HG03139 (cell line): Measurements from ENCODE around the gene PPP3CA.

Source experiments
- ATAC-seq: cut with Tn5 transposase; IDR thresholded peaks from one replicate; pipeline ENCODE4 v1.9.1; 2021; ENCODE audit not compliant: unreplicated experiment

Gene PPP3CA

DNA sequence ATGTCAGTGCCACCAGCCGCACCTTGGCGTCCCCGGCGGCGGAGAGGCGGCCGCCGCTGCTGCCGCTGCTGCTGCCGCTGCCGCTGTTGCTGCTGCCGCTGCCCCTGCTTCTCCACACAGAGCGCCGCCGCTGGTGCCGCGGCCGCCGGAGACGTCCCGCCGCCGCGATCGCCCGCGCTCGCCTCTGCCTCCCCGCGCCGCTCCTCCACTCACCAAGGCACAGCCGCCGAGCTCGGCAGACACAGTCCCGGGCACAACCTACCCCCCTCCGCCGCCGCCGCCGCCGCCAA, at the start of gene PPP3CA:
PPP3CA (minus strand) TSS at position 260 of the 290 bp plus-strand sequence.
- no peak for ATAC-seq

DNA sequence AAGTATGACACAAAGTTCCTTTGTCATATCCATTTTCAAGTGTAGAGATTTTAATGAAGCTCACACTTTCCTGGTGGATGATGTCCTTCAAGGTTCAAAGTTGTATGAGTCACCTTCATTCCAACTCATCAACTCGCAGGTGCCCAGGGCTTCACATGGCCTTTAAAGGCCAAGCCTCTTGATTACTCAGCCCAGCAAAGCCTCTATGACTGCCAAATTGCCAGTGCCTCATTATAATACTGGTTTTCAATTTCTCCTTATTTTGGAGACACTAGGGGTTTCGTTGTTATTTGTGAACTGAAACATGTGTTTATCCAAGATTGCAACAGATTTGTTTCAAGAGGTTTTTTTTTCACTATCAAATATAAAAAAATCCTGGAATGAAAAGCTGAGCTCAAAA, 45.9 kb upstream of the PPP3CA start:
- ATAC-seq = no peak

DNA sequence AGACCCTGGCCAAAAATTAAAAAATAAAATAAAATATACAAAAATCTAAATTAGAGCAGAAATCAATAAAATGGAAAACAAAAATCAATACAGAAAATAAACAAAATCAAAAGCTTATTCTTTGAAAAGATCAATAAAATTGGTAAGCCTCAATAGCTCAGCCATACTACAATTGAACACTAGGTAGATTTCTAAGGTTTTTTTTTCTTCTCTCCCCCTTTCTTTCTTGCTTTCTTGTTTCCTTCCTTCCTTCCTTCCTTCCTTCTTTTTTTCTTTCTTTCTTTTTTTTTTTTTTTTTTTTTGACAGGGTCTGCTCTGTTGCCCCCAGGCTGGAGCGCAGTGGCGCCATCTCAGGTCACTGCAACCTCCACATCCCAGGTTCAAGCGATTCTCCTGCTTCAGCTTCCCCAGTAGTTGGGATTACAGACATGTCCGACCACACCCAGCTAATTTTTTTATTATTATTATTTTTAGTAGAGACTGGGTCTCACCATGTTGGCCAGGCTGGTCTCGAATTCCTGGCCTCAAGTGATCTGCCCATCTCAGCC, 23.4 kb upstream of the PPP3CA start:
- no peak for ATAC-seq

GRCh38 chr4:101367201-101367600, 19.9 kb upstream of the PPP3CA start:
- ATAC-seq = no peak

DNA sequence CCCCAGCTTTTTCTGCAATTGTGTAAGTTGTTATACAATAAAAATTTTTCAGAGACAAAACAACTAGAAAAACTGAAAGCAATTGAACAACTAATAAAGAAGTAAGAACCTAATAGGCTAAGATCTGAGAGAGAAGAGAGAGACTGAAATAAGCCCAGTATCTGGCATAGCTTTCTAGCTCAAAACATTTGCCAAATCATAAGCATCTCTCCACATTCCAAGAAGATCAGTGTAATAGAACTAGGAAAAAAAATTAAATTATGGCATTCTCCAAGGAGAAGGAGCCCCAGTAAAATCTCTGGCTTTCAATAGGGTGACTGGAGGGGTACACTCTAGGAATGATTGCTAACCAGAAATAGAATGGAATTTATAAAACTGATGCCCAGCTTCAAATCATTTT, 19.0 kb upstream of the PPP3CA start:
- no peak for ATAC-seq

DNA sequence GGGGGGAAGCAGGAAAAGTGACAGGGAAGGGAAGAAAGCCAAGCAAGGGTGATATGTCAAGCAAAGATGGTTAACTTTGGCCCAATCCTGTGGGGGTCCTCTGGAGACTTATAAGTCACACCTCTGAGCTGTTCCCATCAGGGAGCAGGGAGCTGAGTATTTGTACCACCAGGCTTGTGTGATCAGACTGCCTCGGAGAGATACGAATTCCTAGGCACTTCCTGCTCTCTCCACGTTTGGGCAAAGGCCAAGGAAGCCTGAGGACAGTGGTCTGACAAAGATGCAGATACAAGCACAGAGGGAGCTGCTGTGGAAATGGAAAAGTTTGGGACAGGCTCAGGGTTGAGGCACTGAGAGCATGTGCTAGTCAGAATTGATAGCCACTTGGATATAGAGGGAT, 10.4 kb upstream of the PPP3CA start:
- no peak for ATAC-seq

DNA sequence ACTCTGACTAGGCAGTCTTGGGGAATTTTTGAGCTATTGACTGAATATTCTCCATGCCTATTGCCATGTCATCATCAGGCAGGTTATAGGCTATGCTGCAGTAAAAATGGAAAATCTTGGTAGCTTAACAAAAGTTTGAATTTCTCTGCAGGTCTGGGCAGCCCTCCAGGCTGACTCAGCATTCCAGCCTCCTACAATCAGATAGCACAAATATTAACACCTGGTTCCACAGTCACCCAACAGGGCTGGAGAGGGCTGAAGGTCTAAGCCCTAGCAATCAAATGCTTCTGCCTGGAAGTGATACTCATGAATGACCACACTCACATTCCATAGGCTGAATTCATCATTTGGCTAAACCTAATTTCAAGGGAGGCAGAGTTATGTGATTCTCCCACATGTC, 9.6 kb upstream of the PPP3CA start:
- ATAC-seq = no peak

GRCh38 chr4:101355767-101356702, 8.7 kb upstream of the PPP3CA start:
- no peak for ATAC-seq

DNA sequence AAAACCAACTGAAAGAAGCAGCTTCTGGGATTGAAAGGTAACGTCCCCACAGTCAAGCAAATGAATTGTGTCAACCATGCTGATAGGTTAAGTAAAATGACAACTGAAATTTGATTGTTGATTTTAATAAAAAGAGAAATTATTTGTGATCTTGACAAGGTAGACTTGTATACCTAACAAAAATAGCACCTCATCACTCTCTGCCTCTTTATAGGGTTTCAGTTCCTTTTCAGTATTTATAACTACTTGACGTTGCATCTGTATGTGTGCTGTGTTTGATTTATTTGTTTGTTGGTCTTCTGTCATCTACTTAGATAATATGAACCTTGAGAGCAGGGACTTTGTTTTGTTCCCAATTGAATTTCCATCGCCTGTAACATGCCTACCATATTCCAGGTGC, 7.9 kb upstream of the PPP3CA start:
- ATAC-seq = peak; percentile 87

- ATAC-seq = no peak
These were observed 2.4 kb upstream of the PPP3CA start for GRCh38 chr4:101349801-101350064.

DNA sequence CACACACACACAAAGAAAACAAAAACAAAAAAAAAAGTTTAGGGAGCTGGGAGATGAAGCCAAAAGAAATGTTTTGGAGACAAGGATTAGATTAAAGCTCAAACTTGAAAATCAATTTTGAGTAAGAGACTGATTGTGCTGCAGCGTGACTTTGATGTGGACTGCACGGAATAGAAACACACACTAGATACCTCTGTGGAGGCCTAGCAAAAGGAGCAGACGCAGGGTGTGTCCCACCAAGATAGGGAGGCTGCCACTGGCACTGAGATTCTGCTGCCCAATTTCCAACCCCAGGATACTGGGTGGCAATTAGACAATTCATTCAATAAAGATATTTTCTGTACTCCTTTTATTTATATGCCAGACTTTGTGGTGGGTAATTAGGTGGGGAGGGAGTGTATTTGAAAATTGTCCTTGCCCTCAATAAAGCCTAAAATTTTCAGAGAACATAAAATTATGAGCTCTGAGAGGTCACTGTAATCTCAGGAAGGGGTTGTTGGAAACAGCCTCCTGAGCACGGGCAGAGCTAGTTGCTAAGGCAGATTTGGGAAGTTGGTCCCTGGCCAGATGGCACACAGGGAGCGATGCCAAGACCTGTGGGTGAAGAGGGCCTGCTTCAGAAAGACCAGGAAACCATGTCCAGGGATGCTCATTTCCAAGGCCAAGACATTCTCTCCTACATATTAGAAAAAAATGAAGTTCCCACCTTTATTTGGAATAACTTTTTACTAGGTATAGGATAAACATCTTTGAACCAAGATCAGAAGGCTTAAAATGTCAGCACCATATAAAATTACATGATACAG, 1.9 kb upstream of the PPP3CA start:
- ATAC-seq = no peak

DNA sequence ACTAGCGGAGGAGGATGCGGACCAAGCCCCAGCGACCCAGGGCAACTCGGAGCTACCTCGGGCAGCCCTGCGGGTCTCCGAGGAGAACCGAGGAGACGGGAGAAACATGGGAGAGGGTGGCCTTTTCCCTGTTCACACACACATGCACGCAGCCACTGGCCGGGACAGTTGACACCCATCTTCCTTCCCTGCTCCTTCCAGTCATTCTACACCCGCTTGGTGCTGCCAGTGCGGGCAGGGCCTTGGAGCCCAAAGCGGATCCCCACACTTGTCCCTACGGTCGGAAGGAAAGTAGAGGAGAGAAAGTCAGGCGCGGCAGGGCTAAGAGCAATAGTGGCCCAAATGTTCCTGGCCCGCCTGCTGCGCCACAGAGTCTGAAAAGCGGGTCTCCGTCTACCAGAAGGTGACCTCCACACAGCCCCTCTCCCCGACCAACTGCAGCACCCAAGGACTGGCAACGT, 1.1 kb upstream of the PPP3CA start:
- ATAC-seq = no peak

- ATAC-seq = peak; percentile 74
These were observed 436 bp upstream of the PPP3CA start for GRCh38 chr4:101347557-101348366.

DNA sequence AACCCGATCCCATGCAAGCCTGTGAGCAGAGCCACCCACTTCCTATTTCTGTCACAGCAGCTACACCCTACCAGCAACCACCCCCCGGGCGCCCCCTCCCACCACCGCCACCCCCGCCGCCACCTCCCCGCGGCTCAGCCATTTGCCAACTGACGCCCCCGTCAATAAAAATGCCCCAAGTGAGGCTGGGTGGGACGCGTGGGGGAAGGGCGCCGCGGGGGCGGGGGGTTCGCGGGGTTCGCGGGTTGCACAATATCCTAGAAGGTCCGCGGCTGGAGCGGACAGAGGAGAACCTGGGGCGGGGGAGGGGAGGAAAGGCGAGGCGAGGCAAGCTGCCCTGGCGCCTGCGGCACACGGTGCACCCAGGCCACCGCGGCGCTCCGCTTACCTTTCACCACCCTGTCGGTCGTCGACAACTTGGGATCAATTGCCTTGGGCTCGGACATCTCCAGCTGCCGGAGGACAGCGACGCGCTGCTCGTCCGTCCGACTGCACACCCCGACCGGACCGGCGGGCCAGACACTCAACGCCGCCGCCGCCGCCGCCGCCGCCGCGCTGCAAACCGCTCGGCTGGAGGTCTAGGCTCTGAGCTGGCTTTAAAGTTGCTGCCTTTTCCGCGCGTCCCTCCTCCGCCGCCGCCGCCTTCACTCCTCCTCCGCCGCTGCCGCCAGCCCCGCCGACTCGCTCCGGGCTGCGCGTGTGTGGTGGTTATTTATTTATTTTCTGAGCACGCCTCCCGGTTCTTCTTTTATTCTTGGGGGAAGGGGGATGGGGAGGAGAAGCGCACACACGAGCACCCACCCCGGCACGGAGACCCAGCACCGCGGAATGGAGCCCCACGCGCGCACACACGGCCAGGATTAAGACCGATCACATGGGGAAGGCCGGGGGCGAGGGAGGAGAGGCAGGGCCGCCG, 717 bp downstream of the PPP3CA start:
- peak; percentile 2 for ATAC-seq

DNA sequence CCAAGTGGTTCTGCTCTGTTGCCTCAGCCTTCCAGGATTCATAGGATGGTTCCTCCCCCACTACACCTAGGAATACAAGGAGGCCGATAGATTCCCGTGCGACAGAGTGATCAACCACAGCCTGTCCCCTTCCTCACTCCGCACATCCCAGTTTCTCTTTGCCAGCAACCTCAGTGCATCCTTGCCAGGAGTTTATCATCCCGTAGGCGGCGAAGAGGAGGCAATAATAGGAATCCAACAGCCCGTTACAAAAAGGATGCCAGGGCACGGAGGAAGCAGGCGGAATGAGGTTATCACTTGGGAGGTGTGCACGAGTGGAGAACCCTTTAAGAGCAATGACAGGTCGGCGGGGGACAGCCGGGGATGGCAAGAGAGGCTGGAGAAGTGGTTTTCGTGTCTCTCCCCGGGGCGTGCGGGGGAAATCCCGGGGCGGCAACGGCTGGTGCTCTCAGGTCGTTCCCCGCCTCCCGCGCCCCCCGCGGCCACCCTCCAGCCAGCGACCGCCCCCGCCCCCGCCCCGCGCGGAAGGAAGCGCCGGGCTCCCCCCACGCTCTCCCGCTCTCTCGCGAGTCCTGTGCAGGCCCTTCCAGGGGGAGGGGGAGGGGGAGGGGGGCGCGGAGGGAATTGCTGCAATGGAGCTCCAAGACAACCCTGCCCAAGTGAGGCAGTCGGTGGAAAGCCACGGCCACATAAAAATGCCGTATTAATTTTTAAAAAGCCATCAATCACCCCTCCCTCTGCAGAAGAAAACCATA, 1.6 kb downstream of the PPP3CA start:
- no peak for ATAC-seq

DNA sequence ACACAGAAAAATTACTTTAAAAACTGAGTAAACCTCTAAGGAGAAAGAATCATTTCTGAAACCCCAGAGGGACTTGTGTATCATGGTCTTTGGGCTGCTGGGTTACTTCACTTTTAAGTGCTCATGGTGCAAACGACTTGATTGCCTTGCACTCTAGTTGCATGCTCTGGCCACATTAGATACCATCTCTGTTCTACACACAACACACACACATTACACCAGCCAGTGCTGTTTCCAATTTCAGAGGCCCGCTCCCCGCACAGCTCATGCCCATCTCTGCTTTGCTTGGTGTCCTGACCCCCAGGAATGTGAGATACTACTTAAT, 2.1 kb downstream of the PPP3CA start:
- no peak for ATAC-seq

DNA sequence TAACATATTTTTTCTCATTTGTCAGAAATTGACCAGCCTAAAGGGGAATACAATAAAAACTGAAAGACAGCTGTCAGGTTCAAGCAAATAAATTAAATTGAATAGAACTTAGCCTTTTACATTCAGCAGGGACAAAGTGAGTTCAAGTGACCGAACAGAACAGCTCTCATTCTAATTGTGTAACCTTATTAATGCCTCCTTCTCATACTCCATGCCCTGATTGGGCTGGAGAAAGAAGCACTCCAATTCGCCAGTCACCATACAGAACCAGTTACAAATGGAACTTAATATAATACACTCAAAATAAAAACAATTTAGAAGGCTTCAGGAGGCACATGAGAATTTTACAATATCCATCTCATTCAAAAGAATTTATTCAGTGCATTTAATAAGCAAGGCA, 8.0 kb downstream of the PPP3CA start:
- ATAC-seq = no peak

DNA sequence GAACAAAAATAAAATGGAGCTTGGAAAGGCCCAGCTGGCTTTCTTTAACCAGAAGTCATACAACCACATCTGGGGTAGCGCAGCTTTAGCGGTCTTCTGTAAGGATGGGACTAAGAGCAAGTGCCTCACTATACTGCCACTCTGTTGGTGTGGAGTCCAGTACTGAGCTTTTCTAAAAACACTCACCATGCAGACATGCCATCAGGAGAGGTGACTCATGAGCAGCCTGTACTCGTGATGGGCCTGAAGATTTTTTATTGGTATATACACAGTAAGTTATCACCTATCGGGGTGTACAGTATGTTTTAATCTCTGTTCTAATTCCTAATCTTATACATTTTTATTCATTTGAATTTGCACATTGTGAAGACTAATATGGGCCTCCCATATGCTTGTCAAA, 9.6 kb downstream of the PPP3CA start:
- no peak for ATAC-seq

GRCh38 chr4:101334963-101335572, 12.3 kb downstream of the PPP3CA start:
- peak; percentile 63 for ATAC-seq
